ENCODE data around the gene DNAI1. TPM values are rescaled to one million over a fixed set of nuclear protein-coding genes. Genes with fewer than 3 reads are reported as not detected.

The DNAI1 gene
- total RNA-seq, 1 experiment from 2014 or later = 2.2 TPM

DNA sequence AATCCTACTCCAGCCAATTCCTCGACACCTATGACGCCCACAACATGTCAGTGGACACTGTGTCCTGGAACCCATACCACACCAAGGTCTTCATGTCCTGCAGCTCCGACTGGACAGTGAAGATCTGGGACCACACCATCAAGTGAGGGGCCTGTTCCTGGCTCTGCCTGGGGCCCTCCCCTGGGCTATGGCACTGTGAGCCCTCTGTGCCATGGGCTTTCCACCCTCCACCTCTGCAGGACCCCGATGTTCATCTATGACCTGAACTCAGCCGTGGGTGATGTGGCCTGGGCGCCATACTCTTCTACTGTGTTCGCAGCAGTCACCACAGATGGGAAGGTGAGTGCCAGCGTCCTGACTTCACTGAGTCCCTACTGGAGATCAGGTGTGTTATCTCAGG is 55.8 kb downstream of the DNAI1 start:
- ChIA-PET POLR2A (no interaction called here), CTCF (interaction anchor here (0.6 kb wide), 1 partner anchor 493 kb away, joined by 6 read pairs; no protein-coding TSS in a partner anchor)
- in situ Hi-C loops (cut with HindIII; ENCODE audit: low pct_unique_long_range_greater_than_20kb, low sequenced_read_pairs) = no loop called here
- Histone ChIP-seq H3K9me3 (ENCODE audit: control insufficient read depth, insufficient read depth, low read depth, low read length) (no peaks in the 10 kb centered on the region), H3K36me3 (ENCODE audit: control insufficient read depth, insufficient read depth, low read length) (no peaks in the 10 kb centered on the region), H3K27me3 (ENCODE audit: control insufficient read depth, insufficient read depth, low read length) (no peaks in the 10 kb centered on the region), H3K4me3 (ENCODE audit: low read depth in 2 of 2, low read length in 2 of 2) (no peak overlapping the region), H3K27ac (ENCODE audit: low read length) (no peak overlapping the region), H3K4me1 (ENCODE audit: control insufficient read depth, insufficient read depth, low read length) (no peaks in the 10 kb centered on the region)
- DNase-seq (ENCODE audit: low read depth, low spot score) (no peak), ATAC-seq (no peak)
- intact Hi-C loops (cut with micrococcal nuclease; ENCODE audit: unreplicated experiment) = no loop called here
- no TSS peak for BruUV-seq (replicated peaks)
- TF ChIP-seq SIN3A (IDR thresholded peaks at IDR 0.05; ENCODE audit: borderline replicate concordance, insufficient read depth, low read depth, low read length) (no peak), POLR2AphosphoS5 (IDR thresholded peaks at IDR 0.05; ENCODE audit: low read depth, low read length) (no peak), TCF7L2 (IDR thresholded peaks at IDR 0.05; ENCODE audit: low read depth, low read length) (no peak)
- TF ChIP-seq, protein P1, sequence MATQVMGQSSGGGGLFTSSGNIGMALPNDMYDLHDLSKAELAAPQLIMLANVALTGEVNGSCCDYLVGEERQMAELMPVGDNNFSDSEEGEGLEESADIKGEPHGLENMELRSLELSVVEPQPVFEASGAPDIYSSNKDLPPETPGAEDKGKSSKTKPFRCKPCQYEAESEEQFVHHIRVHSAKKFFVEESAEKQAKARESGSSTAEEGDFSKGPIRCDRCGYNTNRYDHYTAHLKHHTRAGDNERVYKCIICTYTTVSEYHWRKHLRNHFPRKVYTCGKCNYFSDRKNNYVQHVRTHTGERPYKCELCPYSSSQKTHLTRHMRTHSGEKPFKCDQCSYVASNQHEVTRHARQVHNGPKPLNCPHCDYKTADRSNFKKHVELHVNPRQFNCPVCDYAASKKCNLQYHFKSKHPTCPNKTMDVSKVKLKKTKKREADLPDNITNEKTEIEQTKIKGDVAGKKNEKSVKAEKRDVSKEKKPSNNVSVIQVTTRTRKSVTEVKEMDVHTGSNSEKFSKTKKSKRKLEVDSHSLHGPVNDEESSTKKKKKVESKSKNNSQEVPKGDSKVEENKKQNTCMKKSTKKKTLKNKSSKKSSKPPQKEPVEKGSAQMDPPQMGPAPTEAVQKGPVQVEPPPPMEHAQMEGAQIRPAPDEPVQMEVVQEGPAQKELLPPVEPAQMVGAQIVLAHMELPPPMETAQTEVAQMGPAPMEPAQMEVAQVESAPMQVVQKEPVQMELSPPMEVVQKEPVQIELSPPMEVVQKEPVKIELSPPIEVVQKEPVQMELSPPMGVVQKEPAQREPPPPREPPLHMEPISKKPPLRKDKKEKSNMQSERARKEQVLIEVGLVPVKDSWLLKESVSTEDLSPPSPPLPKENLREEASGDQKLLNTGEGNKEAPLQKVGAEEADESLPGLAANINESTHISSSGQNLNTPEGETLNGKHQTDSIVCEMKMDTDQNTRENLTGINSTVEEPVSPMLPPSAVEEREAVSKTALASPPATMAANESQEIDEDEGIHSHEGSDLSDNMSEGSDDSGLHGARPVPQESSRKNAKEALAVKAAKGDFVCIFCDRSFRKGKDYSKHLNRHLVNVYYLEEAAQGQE (IDR thresholded peaks at IDR 0.05; ENCODE audit: insufficient read depth in 1 of 2, low read depth in 2 of 2, low read length in 1 of 2) = no peak

DNA sequence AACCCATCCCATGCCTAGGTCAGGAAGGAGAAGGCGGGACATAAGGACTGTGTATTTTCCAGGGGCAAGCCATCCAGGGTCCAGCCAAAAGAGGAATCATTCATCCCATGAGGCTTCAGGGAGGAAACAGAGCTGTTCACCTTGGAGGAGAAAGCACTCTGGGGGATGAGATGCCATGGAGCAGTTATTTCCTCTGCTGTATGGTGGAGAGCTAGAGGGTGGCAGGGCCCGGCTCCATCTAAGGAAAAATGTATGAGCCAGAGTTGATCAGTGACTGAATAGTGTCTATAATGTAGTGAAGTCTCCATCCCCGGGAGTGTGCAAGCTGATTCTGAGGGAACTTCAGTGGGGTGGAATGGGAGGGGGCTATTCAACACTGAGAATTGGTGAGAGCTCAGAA is 56.2 kb downstream of the DNAI1 start:
- Histone ChIP-seq H3K27me3 (ENCODE audit: control insufficient read depth, insufficient read depth, low read length) (no peaks in the 10 kb centered on the region), H3K4me3 (ENCODE audit: low read depth in 2 of 2, low read length in 2 of 2) (no peak overlapping the region), H3K27ac (ENCODE audit: low read length) (no peak overlapping the region), H3K9me3 (ENCODE audit: control insufficient read depth, insufficient read depth, low read depth, low read length) (no peaks in the 10 kb centered on the region), H3K4me1 (ENCODE audit: control insufficient read depth, insufficient read depth, low read length) (no peaks in the 10 kb centered on the region), H3K36me3 (ENCODE audit: control insufficient read depth, insufficient read depth, low read length) (no peaks in the 10 kb centered on the region)
- TF ChIP-seq, protein P2, sequence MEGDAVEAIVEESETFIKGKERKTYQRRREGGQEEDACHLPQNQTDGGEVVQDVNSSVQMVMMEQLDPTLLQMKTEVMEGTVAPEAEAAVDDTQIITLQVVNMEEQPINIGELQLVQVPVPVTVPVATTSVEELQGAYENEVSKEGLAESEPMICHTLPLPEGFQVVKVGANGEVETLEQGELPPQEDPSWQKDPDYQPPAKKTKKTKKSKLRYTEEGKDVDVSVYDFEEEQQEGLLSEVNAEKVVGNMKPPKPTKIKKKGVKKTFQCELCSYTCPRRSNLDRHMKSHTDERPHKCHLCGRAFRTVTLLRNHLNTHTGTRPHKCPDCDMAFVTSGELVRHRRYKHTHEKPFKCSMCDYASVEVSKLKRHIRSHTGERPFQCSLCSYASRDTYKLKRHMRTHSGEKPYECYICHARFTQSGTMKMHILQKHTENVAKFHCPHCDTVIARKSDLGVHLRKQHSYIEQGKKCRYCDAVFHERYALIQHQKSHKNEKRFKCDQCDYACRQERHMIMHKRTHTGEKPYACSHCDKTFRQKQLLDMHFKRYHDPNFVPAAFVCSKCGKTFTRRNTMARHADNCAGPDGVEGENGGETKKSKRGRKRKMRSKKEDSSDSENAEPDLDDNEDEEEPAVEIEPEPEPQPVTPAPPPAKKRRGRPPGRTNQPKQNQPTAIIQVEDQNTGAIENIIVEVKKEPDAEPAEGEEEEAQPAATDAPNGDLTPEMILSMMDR (IDR thresholded peaks at IDR 0.05) = no peak
- TF ChIP-seq POLR2AphosphoS5 (IDR thresholded peaks at IDR 0.05; ENCODE audit: low read depth, low read length) (no peak), SIN3A (IDR thresholded peaks at IDR 0.05; ENCODE audit: borderline replicate concordance, insufficient read depth, low read depth, low read length) (no peak), TCF7L2 (IDR thresholded peaks at IDR 0.05; ENCODE audit: low read depth, low read length) (no peak)
- TF ChIP-seq, protein P1 (IDR thresholded peaks at IDR 0.05; ENCODE audit: insufficient read depth in 1 of 2, low read depth in 2 of 2, low read length in 1 of 2) = no peak
- no peak for ATAC-seq
- no TSS peak for BruUV-seq (replicated peaks)
- in situ Hi-C loops (cut with HindIII; ENCODE audit: low pct_unique_long_range_greater_than_20kb, low sequenced_read_pairs) (no loop called here), intact Hi-C loops (cut with micrococcal nuclease; ENCODE audit: unreplicated experiment) (no loop called here)
- ChIA-PET POLR2A (no interaction called here), CTCF (no interaction called here)
- DNase-seq (ENCODE audit: low read depth, low spot score) = no peak
